Adipocyte (in vitro differentiated cells): ENCODE data around the gene CD207.
"Not testable (repeated sequence)": the region's sequence is repeated elsewhere in the genome, so short reads cannot be mapped to it uniquely, and the experiment has no call there.

ENCODE experiments used
- DNase-seq: peaks from one replicate; pipeline ENCODE4 v3.0.0-alpha.2; 2015; ENCODE audit warnings: low read depth
- H3K27me3 ChIP-seq: replicated peaks from 2 replicates; pipeline ENCODE4 v1.7.0; 2013; ENCODE audit warnings: mild to moderate bottlenecking, low read length, moderate library complexity; ENCODE audit not compliant: control insufficient read depth, insufficient read depth
- H3K36me3 ChIP-seq: 2 replicates; pipeline ENCODE4 v1.7.0; 2013; ENCODE audit warnings: low read length, mild to moderate bottlenecking, moderate library complexity; ENCODE audit not compliant: control insufficient read depth, insufficient read depth, severe bottlenecking
- H3K4me1 ChIP-seq: 2 replicates; pipeline ENCODE4 v1.7.0; 2013; ENCODE audit warnings: mild to moderate bottlenecking, low read length, moderate library complexity; ENCODE audit not compliant: control insufficient read depth, insufficient read depth
- H3K4me3 ChIP-seq: 2 replicates; pipeline ENCODE4 v1.7.0; 2013; ENCODE audit warnings: mild to moderate bottlenecking, low read length, moderate library complexity
- H3K9ac ChIP-seq: 2 replicates; pipeline ENCODE4 v1.7.0; 2013; ENCODE audit warnings: mild to moderate bottlenecking, low read length, moderate library complexity
- H3K9me3 ChIP-seq: 2 replicates; pipeline ENCODE4 v1.7.0; 2013; ENCODE audit warnings: mild to moderate bottlenecking, low read length, moderate library complexity; ENCODE audit not compliant: control insufficient read depth

CD207 gene

GRCh38 chr2:70807828-70808118 lies 27.8 kb downstream of the CD207 start:
- H3K36me3 ChIP-seq = no peaks in the 10 kb centered on the region
- H3K4me3 ChIP-seq = no peak overlapping the region
- peaks cover 23% of the 10 kb centered on the region for H3K27me3 ChIP-seq
- H3K4me1 ChIP-seq = no peaks in the 10 kb centered on the region
- H3K9me3 ChIP-seq = no peaks in the 10 kb centered on the region
- no peak for DNase-seq
- no peak overlapping the region for H3K9ac ChIP-seq

- H3K9ac ChIP-seq = no peak overlapping the region
- no peaks in the 10 kb centered on the region for H3K36me3 ChIP-seq
- H3K4me3 ChIP-seq = no peak overlapping the region
- H3K4me1 ChIP-seq = no peaks in the 10 kb centered on the region
- H3K9me3 ChIP-seq = no peaks in the 10 kb centered on the region
- no peak for DNase-seq
- peaks cover 19% of the 10 kb centered on the region for H3K27me3 ChIP-seq
Measured at GRCh38 chr2:70807102-70807827, 28.4 kb downstream of the CD207 start.

- H3K4me1 ChIP-seq = no peaks in the 10 kb centered on the region
- no peak for DNase-seq
- H3K36me3 ChIP-seq = no peaks in the 10 kb centered on the region
- H3K4me3 ChIP-seq = no peak overlapping the region
- peaks cover 3% of the 10 kb centered on the region for H3K9me3 ChIP-seq
- no peak overlapping the region for H3K9ac ChIP-seq
- peaks cover 17% of the 10 kb centered on the region for H3K27me3 ChIP-seq
Measured at GRCh38 chr2:70806620-70807019, 29.0 kb downstream of the CD207 start.

- H3K36me3 ChIP-seq = no peaks in the 10 kb centered on the region
- H3K9me3 ChIP-seq = peaks cover 9% of the 10 kb centered on the region
- DNase-seq = no peak
- H3K4me1 ChIP-seq = no peaks in the 10 kb centered on the region
- H3K4me3 ChIP-seq = no peak overlapping the region
- no peak overlapping the region for H3K9ac ChIP-seq
- peaks cover 17% of the 10 kb centered on the region for H3K27me3 ChIP-seq
Measured at GRCh38 chr2:70806013-70806412, 29.6 kb downstream of the CD207 start.

DNA sequence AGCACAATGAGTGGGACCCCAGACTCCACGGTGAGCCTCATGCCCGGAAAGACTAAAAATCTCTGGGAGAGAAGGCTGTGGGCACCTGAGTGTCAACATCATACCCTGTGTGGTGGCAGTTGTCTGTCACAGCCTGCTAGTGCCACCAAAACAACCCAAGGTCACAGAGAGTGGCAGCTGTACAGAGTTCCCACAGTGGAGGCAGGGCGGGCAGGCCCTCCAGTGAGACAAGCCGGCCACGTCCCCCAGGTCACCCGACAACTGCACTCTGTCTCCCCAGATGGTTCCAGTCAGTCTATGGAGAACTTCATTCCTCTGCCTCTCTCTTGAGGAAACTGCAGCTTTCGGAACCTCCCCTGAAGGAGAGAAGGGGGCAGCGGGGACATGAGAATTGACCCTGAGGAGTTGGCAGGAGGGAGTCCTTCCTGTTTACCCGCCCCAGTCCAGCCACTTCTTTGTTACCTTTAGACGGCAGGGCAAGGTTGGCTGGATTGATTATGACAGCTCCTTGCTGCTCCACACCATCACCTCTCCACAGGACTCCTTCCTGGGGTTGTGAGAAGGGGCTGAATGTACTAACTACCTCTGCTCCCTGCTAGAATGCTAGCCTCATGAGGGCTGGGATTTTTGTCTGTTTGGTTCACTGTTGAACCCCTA lies 33.9 kb downstream of the CD207 start:
- Histone ChIP-seq H3K4me3 (no peak overlapping the region), H3K27me3 (peaks cover 28% of the 10 kb centered on the region), H3K9ac (no peak overlapping the region), H3K36me3 (no peaks in the 10 kb centered on the region), H3K9me3 (peaks cover 31% of the 10 kb centered on the region), H3K4me1 (no peaks in the 10 kb centered on the region)
- DNase-seq = no peak

DNA sequence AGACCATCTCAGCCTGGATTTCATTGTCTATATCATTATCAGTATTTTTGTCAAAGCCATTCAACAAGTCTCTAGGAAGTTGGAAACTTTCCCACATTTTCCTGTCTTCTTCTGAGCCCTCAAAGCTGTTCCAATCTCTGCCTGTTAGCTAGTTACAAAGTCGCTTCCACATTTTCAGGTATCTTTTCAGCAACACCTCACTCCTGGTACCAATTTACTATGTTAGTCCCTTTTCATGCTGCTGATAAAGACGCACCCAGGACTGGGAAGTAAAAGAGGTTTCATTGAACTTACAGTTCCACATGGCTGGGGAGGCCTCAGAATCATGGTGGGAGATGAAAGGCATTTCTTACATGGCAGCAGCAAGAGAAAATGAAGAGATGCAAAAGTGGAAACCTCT lies 35.9 kb downstream of the CD207 start:
- H3K36me3 ChIP-seq = no peaks in the 10 kb centered on the region
- H3K4me3 ChIP-seq = no peak overlapping the region
- peaks cover 27% of the 10 kb centered on the region for H3K27me3 ChIP-seq
- peaks cover 31% of the 10 kb centered on the region for H3K9me3 ChIP-seq
- DNase-seq = no peak
- no peaks in the 10 kb centered on the region for H3K4me1 ChIP-seq
- no peak overlapping the region for H3K9ac ChIP-seq

DNA sequence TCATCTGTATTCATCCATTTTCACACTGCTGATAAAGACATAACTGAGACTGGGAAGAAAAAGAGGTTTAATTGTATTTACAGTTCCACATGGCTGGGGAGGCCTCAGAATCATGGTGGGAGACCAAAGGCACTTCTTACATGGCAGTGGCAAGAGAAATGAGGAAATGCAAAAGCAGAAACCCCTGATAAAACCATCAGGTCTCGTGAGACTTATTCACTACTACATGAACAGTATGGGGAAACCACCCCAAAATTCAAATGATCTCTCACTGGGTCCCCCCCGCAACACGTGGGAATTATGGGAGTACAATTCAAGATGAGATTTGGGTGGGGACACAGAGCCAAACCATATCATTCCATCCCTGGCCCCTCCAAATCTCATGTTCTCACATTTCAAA lies 37.6 kb downstream of the CD207 start:
- H3K9me3 ChIP-seq = peaks cover 32% of the 10 kb centered on the region
- H3K27me3 ChIP-seq = peaks cover 42% of the 10 kb centered on the region
- H3K4me3 ChIP-seq = not testable (repeated sequence)

DNA sequence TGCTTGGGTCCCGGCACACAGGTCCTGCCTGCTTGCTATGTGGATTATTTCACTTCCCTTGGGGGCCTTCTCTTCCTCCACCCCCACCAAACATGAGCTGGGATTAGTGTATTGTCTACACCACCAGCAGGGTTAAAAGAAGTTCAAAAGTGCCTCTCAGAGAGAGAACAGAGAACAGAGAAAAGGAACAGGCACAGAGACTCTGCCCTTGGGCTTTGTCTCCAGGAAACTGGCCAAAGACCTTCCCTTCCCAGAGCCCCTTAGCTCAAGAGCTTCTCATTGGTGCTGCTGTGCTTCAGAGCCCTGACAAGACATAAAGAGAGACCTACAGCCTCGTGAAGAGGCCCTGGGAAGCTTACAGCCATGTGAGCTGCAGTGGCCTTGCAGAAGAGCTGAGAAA lies 38.1 kb downstream of the CD207 start:
- peaks cover 42% of the 10 kb centered on the region for H3K27me3 ChIP-seq
- no peaks in the 10 kb centered on the region for H3K4me1 ChIP-seq
- no peak overlapping the region for H3K4me3 ChIP-seq
- peaks cover 34% of the 10 kb centered on the region for H3K9me3 ChIP-seq
- no peak for DNase-seq
- no peaks in the 10 kb centered on the region for H3K36me3 ChIP-seq
- no peak overlapping the region for H3K9ac ChIP-seq

More for the DNA sequence above, 37.6 kb downstream of the CD207 start:
- DNase-seq, H3K9ac ChIP-seq, H3K36me3 ChIP-seq, H3K4me1 ChIP-seq: not testable (repeated sequence)

DNA sequence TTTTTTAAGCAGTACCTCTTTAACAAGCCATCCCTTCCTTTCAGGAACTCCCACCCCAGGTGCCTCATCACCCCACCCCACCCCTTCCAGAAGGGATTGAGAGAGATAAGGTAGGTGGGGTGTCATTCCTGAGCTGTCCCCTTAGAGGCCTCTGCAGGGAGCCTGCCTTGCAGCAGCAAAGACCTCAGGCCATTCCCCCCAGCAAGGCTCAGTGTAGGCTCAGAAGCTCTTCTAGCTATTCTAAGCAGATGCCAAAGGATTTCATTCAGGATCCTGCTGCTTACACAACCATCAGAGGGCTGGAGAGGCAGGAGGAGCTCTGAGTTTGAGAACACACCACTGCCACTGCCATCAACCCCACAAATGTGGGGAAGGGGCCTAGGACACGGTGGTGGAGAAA lies 39.4 kb downstream of the CD207 start:
- DNase-seq = no peak
- no peaks in the 10 kb centered on the region for H3K36me3 ChIP-seq
- H3K4me3 ChIP-seq = no peak overlapping the region
- H3K27me3 ChIP-seq = peaks cover 47% of the 10 kb centered on the region
- H3K9me3 ChIP-seq = peaks cover 28% of the 10 kb centered on the region
- H3K4me1 ChIP-seq = no peaks in the 10 kb centered on the region
- no peak overlapping the region for H3K9ac ChIP-seq

- Histone ChIP-seq H3K9me3 (peaks cover 19% of the 10 kb centered on the region), H3K27me3 (peaks cover 46% of the 10 kb centered on the region)
- DNase-seq = no peak
Measured at GRCh38 chr2:70795164-70795995, 40.2 kb downstream of the CD207 start.

DNA sequence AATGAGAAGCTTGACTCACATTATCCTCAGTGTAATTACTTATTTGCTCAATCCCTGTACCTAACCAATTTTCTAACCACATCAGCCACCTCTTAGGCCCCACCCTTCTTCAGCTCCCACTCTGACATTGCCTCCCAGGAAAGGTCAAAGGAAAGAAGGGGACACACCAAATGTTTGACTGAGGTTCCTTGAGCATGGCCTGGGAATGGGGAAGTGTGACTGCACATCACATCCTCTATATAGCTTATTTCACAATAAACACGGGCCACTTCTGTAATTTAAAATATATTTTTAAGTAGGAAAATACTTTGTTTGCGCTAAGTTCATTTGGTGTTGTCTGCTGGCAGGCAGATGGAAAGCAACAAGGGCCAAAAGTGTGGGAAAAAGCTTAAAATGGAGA lies 42.2 kb downstream of the CD207 start:
- Histone ChIP-seq H3K4me3 (no peak overlapping the region), H3K36me3 (no peaks in the 10 kb centered on the region), H3K27me3 (peaks cover 62% of the 10 kb centered on the region), H3K9ac (no peak overlapping the region), H3K4me1 (peaks cover 6% of the 10 kb centered on the region), H3K9me3 (peaks cover 3% of the 10 kb centered on the region)
- DNase-seq = no peak

More at GRCh38 chr2:70795164-70795995, 40.2 kb downstream of the CD207 start:
- Histone ChIP-seq H3K4me1 (no peaks in the 10 kb centered on the region), H3K9ac (no peak overlapping the region), H3K36me3 (no peaks in the 10 kb centered on the region), H3K4me3 (no peak overlapping the region)
